Type B pancreatic cell (in vitro differentiated cells): ENCODE measurements around the gene HDAC10. TPM values are rescaled to one million over a fixed set of nuclear protein-coding genes. Genes with fewer than 3 reads are reported as not detected.

ENCODE experiments used
- DNase-seq: peaks from one replicate; pipeline ENCODE4 v3.0.0; 2021; ENCODE audit warnings: mixed read lengths; ENCODE audit not compliant: unreplicated experiment; ENCODE audit errors: extremely low spot score
- H3K27ac Mint-ChIP-seq: 2 replicates; pipeline ENCODE4 v1.8.0; 2021; ENCODE audit warnings: mild to moderate bottlenecking, mixed read lengths
- H3K27me3 Mint-ChIP-seq: 2 replicates; pipeline ENCODE4 v1.8.0; 2021; ENCODE audit warnings: mixed read lengths
- H3K36me3 Mint-ChIP-seq: 2 replicates; pipeline ENCODE4 v1.8.0; 2021; ENCODE audit warnings: mixed read lengths
- H3K4me1 Mint-ChIP-seq: one replicate; pipeline ENCODE4 v1.8.0; 2021; ENCODE audit warnings: mixed read lengths; ENCODE audit not compliant: unreplicated experiment
- H3K4me3 Mint-ChIP-seq: 2 replicates; pipeline ENCODE4 v1.8.0; 2021; ENCODE audit warnings: mild to moderate bottlenecking, mixed read lengths
- H3K9me3 Mint-ChIP-seq: 2 replicates; pipeline ENCODE4 v1.8.0; 2021; ENCODE audit warnings: mixed read lengths
- CTCF ChIP-seq: fragments of 200-600 bp; sonication (generic); conservative IDR thresholded peaks from 2 replicates; pipeline ENCODE4 v1.5.0; 2021; ENCODE audit warnings: antibody characterized with exemption, mild to moderate bottlenecking
- long read RNA-seq: library from polyadenylated mRNA; unstranded; transcript quantifications from one replicate; pipeline ENCODE4 v2.0.0, GENCODE V29; 2020
- total RNA-seq: library from RNA; stranded (reverse); gene quantifications from 2 replicates; pipeline ENCODE4 v1.2.1, GENCODE V29; 2021; ENCODE audit warnings: low replicate concordance

HDAC10 gene
- total RNA-seq, result 29.5 and 37.1 TPM in 2 replicates
- long read RNA-seq, result 0 reads

GRCh38 chr22:50250555-50251476 lies at the start of gene HDAC10:
TSS of gene HDAC10 (minus strand) at chr22:50251265. CDS start at chr22:50251032, 233 bp downstream.
- Mint-ChIP-seq H3K9me3 (no peaks in the 10 kb centered on the region), H3K4me3 (peak within 1 kb of the TSS; percentile 87), H3K27me3 (no peaks in the 10 kb centered on the region), H3K4me1 (no peaks in the 10 kb centered on the region), H3K36me3 (no peaks in the 10 kb centered on the region), H3K27ac (no peak within 1 kb of the TSS)
- no peak for DNase-seq
- TF ChIP-seq CTCF, result no peak

GRCh38 chr22:50300620-50301257 lies 49.7 kb upstream of the HDAC10 start:
- no peak for DNase-seq
- TF ChIP-seq CTCF, result no peak
- Mint-ChIP-seq H3K27me3 (no peaks in the 10 kb centered on the region), H3K9me3 (no peaks in the 10 kb centered on the region), H3K27ac (peak overlapping the region; percentile 70), H3K4me1 (peaks cover 18% of the 10 kb centered on the region), H3K36me3 (peaks cover under 1% of the 10 kb centered on the region), H3K4me3 (peak overlapping the region; percentile 66)

- DNase-seq, result no peak
- no peaks in the 10 kb centered on the region for H3K9me3 Mint-ChIP-seq
- no peak for TF ChIP-seq CTCF
- peak overlapping the region; percentile 52 for H3K4me3 Mint-ChIP-seq
- no peaks in the 10 kb centered on the region for H3K36me3 Mint-ChIP-seq
- H3K27ac Mint-ChIP-seq, result no peak overlapping the region
- peaks cover 22% of the 10 kb centered on the region for H3K4me1 Mint-ChIP-seq
- H3K27me3 Mint-ChIP-seq, result no peaks in the 10 kb centered on the region
These were observed 48.9 kb upstream of the HDAC10 start for GRCh38 chr22:50299785-50300619.

- no peaks in the 10 kb centered on the region for H3K27me3 Mint-ChIP-seq
- peaks cover 19% of the 10 kb centered on the region for H3K4me1 Mint-ChIP-seq
- H3K4me3 Mint-ChIP-seq, result peak overlapping the region; percentile 70
- peak overlapping the region; percentile 82 for H3K27ac Mint-ChIP-seq
- no peaks in the 10 kb centered on the region for H3K9me3 Mint-ChIP-seq
- no peak for DNase-seq
- H3K36me3 Mint-ChIP-seq, result no peaks in the 10 kb centered on the region
- TF ChIP-seq CTCF, result peak; percentile 27
These were observed 48.1 kb upstream of the HDAC10 start for GRCh38 chr22:50298937-50299784.
